ENCODE results near the gene VPS72.

GRCh38 chr1:151237678-151238466 lies 47.9 kb upstream of the VPS72 start:
- TF ChIP-seq CTCF (IDR thresholded peaks at IDR 0.05) (no peak), POLR2AphosphoS5 (IDR thresholded peaks at IDR 0.05) (no peak), EP300 (IDR thresholded peaks at IDR 0.05) (no peak)

Measured in upper lobe of left lung (tissue), 4 donors.